ENCODE results near the gene ZNF662. TPM values are rescaled to one million over a fixed set of nuclear protein-coding genes. Genes with fewer than 3 reads are reported as not detected.

Gene ZNF662
- under 1 TPM; 0.39 to 0.64 TPM for total RNA-seq

- H3K4me1 Mint-ChIP-seq (ENCODE audit: low read depth), result peaks cover 8% of the 10 kb centered on the region
- intact Hi-C loops (cut with micrococcal nuclease), result no loop called here
- H3K4me3 Mint-ChIP-seq, result peak within 1 kb of the TSS; percentile 31
- DNase-seq, result peak; percentile 21
- peaks cover 35% of the 10 kb centered on the region for H3K27me3 Mint-ChIP-seq
- ChIA-PET CTCF (no interaction called here), POLR2A (no interaction called here)
- H3K9me3 Mint-ChIP-seq, result peaks cover 13% of the 10 kb centered on the region
- H3K36me3 Mint-ChIP-seq, result peaks cover 7% of the 10 kb centered on the region
- H3K27ac Mint-ChIP-seq, result no peak within 1 kb of the TSS
Observed at GRCh38 chr3:42906070-42906847, at the start of gene ZNF662. Gene ZNF662, plus strand, starts transcription at chr3:42906142. Its CDS starts 1,973 bp downstream, at chr3:42908115.

GRCh38 chr3:42856544-42856943 lies 49.4 kb upstream of the ZNF662 start:
- POLR2A ChIA-PET, result no interaction called here

GRCh38 chr3:42864321-42864950 lies 41.5 kb upstream of the ZNF662 start:
- ChIA-PET CTCF (no interaction called here), POLR2A (no interaction called here)
- Mint-ChIP-seq H3K27ac (no peak overlapping the region), H3K27me3 (peaks cover 13% of the 10 kb centered on the region), H3K9me3 (no peaks in the 10 kb centered on the region), H3K36me3 (no peaks in the 10 kb centered on the region), H3K4me1 (ENCODE audit: low read depth) (no peaks in the 10 kb centered on the region), H3K4me3 (no peak overlapping the region)
- DNase-seq, result no peak
- intact Hi-C loops (cut with micrococcal nuclease), result no loop called here

More at GRCh38 chr3:42856544-42856943, 49.4 kb upstream of the ZNF662 start:
- Mint-ChIP-seq H3K9me3 (no peaks in the 10 kb centered on the region), H3K36me3 (no peaks in the 10 kb centered on the region), H3K27ac (no peak overlapping the region), H3K4me3 (no peak overlapping the region), H3K27me3 (peaks cover 22% of the 10 kb centered on the region), H3K4me1 (ENCODE audit: low read depth) (no peaks in the 10 kb centered on the region)
- CTCF ChIA-PET, result interaction anchor here (1.0 kb wide), 1 partner anchor 25 kb away, joined by 5 read pairs; no protein-coding TSS in a partner anchor
- intact Hi-C loops (cut with micrococcal nuclease), result no loop called here
- no peak for DNase-seq

- Mint-ChIP-seq H3K36me3 (no peaks in the 10 kb centered on the region), H3K4me1 (ENCODE audit: low read depth) (no peaks in the 10 kb centered on the region), H3K27me3 (peaks cover 10% of the 10 kb centered on the region), H3K27ac (no peak overlapping the region), H3K4me3 (no peak overlapping the region), H3K9me3 (no peaks in the 10 kb centered on the region)
- intact Hi-C loops (cut with micrococcal nuclease), result no loop called here
- POLR2A ChIA-PET, result interaction anchor here (0.6 kb wide), 1 partner anchor 45 kb away, joined by 4 read pairs; no protein-coding TSS in a partner anchor
- CTCF ChIA-PET, result no interaction called here
- no peak for DNase-seq
Observed at GRCh38 chr3:42865256-42865655, 40.7 kb upstream of the ZNF662 start.

GRCh38 chr3:42867138-42867537 lies 38.8 kb upstream of the ZNF662 start:
- H3K4me3 Mint-ChIP-seq, result no peak overlapping the region
- ChIA-PET POLR2A (no interaction called here), CTCF (no interaction called here)
- no peaks in the 10 kb centered on the region for H3K4me1 Mint-ChIP-seq (ENCODE audit: low read depth)
- no peak for DNase-seq
- no peaks in the 10 kb centered on the region for H3K9me3 Mint-ChIP-seq
- no peaks in the 10 kb centered on the region for H3K27me3 Mint-ChIP-seq
- no peaks in the 10 kb centered on the region for H3K36me3 Mint-ChIP-seq
- intact Hi-C loops (cut with micrococcal nuclease), result no loop called here
- no peak overlapping the region for H3K27ac Mint-ChIP-seq

GRCh38 chr3:42868841-42869240 lies 37.1 kb upstream of the ZNF662 start:
- H3K27ac Mint-ChIP-seq, result no peak overlapping the region
- ChIA-PET CTCF (interaction anchor here (0.8 kb wide), 1 partner anchor 89 kb away, joined by 3 read pairs; no protein-coding TSS in a partner anchor), POLR2A (no interaction called here)
- no peaks in the 10 kb centered on the region for H3K27me3 Mint-ChIP-seq
- H3K4me3 Mint-ChIP-seq, result no peak overlapping the region
- no peaks in the 10 kb centered on the region for H3K36me3 Mint-ChIP-seq
- no peaks in the 10 kb centered on the region for H3K9me3 Mint-ChIP-seq
- no peaks in the 10 kb centered on the region for H3K4me1 Mint-ChIP-seq (ENCODE audit: low read depth)
- no peak for DNase-seq
- intact Hi-C loops (cut with micrococcal nuclease), result no loop called here

- CTCF ChIA-PET, result interaction anchor here (0.6 kb wide), 1 partner anchor 1635 kb away, joined by 3 read pairs; no protein-coding TSS in a partner anchor
- no peaks in the 10 kb centered on the region for H3K27me3 Mint-ChIP-seq
- POLR2A ChIA-PET, result no interaction called here
Observed at GRCh38 chr3:42871592-42872196, 34.2 kb upstream of the ZNF662 start.

GRCh38 chr3:42872718-42873117 lies 33.2 kb upstream of the ZNF662 start:
- H3K9me3 Mint-ChIP-seq, result no peaks in the 10 kb centered on the region
- H3K4me3 Mint-ChIP-seq, result no peak overlapping the region
- no peaks in the 10 kb centered on the region for H3K36me3 Mint-ChIP-seq
- intact Hi-C loops (cut with micrococcal nuclease), result no loop called here
- no peak overlapping the region for H3K27ac Mint-ChIP-seq
- ChIA-PET CTCF (no interaction called here), POLR2A (no interaction called here)
- no peaks in the 10 kb centered on the region for H3K27me3 Mint-ChIP-seq
- no peak for DNase-seq
- no peaks in the 10 kb centered on the region for H3K4me1 Mint-ChIP-seq (ENCODE audit: low read depth)

More at GRCh38 chr3:42871592-42872196, 34.2 kb upstream of the ZNF662 start:
- DNase-seq, result no peak
- no peaks in the 10 kb centered on the region for H3K36me3 Mint-ChIP-seq
- no peaks in the 10 kb centered on the region for H3K9me3 Mint-ChIP-seq
- H3K27ac Mint-ChIP-seq, result no peak overlapping the region
- H3K4me3 Mint-ChIP-seq, result no peak overlapping the region
- intact Hi-C loops (cut with micrococcal nuclease), result no loop called here
- H3K4me1 Mint-ChIP-seq (ENCODE audit: low read depth), result no peaks in the 10 kb centered on the region

GRCh38 chr3:42873221-42873982 lies 32.5 kb upstream of the ZNF662 start:
- H3K4me3 Mint-ChIP-seq, result no peak overlapping the region
- no peaks in the 10 kb centered on the region for H3K36me3 Mint-ChIP-seq
- DNase-seq, result no peak
- no peak overlapping the region for H3K27ac Mint-ChIP-seq
- no peaks in the 10 kb centered on the region for H3K9me3 Mint-ChIP-seq
- intact Hi-C loops (cut with micrococcal nuclease), result no loop called here
- POLR2A ChIA-PET, result no interaction called here
- CTCF ChIA-PET, result no interaction called here
- H3K4me1 Mint-ChIP-seq (ENCODE audit: low read depth), result no peaks in the 10 kb centered on the region
- H3K27me3 Mint-ChIP-seq, result no peaks in the 10 kb centered on the region

- Mint-ChIP-seq H3K4me1 (ENCODE audit: low read depth) (no peaks in the 10 kb centered on the region), H3K36me3 (no peaks in the 10 kb centered on the region), H3K27me3 (no peaks in the 10 kb centered on the region), H3K4me3 (no peak overlapping the region), H3K27ac (no peak overlapping the region), H3K9me3 (no peaks in the 10 kb centered on the region)
- CTCF ChIA-PET, result no interaction called here
- POLR2A ChIA-PET, result no interaction called here
- DNase-seq, result no peak
- intact Hi-C loops (cut with micrococcal nuclease), result no loop called here
Observed at GRCh38 chr3:42874749-42875148, 31.2 kb upstream of the ZNF662 start.

GRCh38 chr3:42875325-42876151 lies 30.4 kb upstream of the ZNF662 start, which contains the start of gene CYP8B1:
Gene CYP8B1, minus strand, starts transcription at chr3:42875879. Its CDS starts 63 bp downstream, at chr3:42875816.
- DNase-seq, result no peak
- ChIA-PET POLR2A (no interaction called here), CTCF (interaction anchor here (0.5 kb wide), 1 partner anchor 37 kb away, joined by 3 read pairs; no protein-coding TSS in a partner anchor)
- no peaks in the 10 kb centered on the region for H3K27me3 Mint-ChIP-seq
- no peaks in the 10 kb centered on the region for H3K9me3 Mint-ChIP-seq
- no peaks in the 10 kb centered on the region for H3K36me3 Mint-ChIP-seq
- no peak within 1 kb of the TSS for H3K27ac Mint-ChIP-seq
- no peak within 1 kb of the TSS for H3K4me3 Mint-ChIP-seq
- peaks cover 4% of the 10 kb centered on the region for H3K4me1 Mint-ChIP-seq (ENCODE audit: low read depth)
- intact Hi-C loops (cut with micrococcal nuclease), result no loop called here

Data from activated CD4-positive, alpha-beta memory T cell treated with anti-CD3 and anti-CD28 coated beads for 36 hours (primary cell).